B cell (primary cell): ENCODE measurements around the gene CMPK1. TPM values are rescaled to one million over a fixed set of nuclear protein-coding genes. Genes with fewer than 3 reads are reported as not detected.

Experiments used
- ATAC-seq: fragments of 200-7000 bp; cut with Tn5 transposase; one replicate; pipeline ENCODE4 v1.10.0; 2021; ENCODE audit warnings: low read depth, mild to moderate bottlenecking, moderate number of reproducible peaks, moderate library complexity
- CTCF ChIA-PET: fragments of 350-600 bp; sonication (Branson Sonifier 250); formaldehyde crosslinking; loops from one replicate; lab custom pipeline; 2021; ENCODE audit warnings: antibody characterized with exemption, inconsistent platforms; lab: Charles Lee
- POLR2A ChIA-PET: fragments of 350-600 bp; sonication (Branson Sonifier 250); formaldehyde crosslinking; loops from one replicate; lab custom pipeline; 2021; ENCODE audit warnings: antibody characterized with exemption; lab: Charles Lee
- DNase-seq: peaks from one replicate; pipeline ENCODE4 v3.0.0; 2013
- H2AFZ ChIP-seq: 2 replicates; pipeline ENCODE4 v1.6.1; 2012; ENCODE audit warnings: mild to moderate bottlenecking, low read depth, low read length; ENCODE audit not compliant: insufficient read depth, poor library complexity, severe bottlenecking
- H3K27ac ChIP-seq, 2 donors: 1 replicate in 1 of 2; 2 replicates in 1 of 2; pipeline ENCODE4 v1.5.1; 2012 to 2013; ENCODE audit warnings: low read length in 2 of 2, mild to moderate bottlenecking in 2 of 2, moderate library complexity in 1 of 2
- H3K27me3 ChIP-seq, 4 experiments: fragments of 200-600 bp in 1 of 4; sonication (generic) in 1 of 4; replicated peaks in 1 of 4; 1 replicate in 2 of 4; 2 replicates in 2 of 4; pipeline versions ENCODE4 v1.6.1 to v1.7.0; 2013 to 2016; ENCODE audit warnings: low read length in 3 of 4, mild to moderate bottlenecking in 2 of 4, mixed read lengths in 1 of 4, moderate library complexity in 1 of 4; ENCODE audit not compliant: insufficient read depth in 4 of 4, control insufficient read depth in 3 of 4; ENCODE audit errors: control extremely low read depth in 1 of 4
- H3K36me3 ChIP-seq, 2 experiments: replicated peaks in 1 of 2; 1 replicate in 1 of 2; 2 replicates in 1 of 2; pipeline versions ENCODE4 v1.6.1 to v1.7.1; 2013; ENCODE audit warnings: low read length in 1 of 2; ENCODE audit not compliant: insufficient read depth in 2 of 2, control insufficient read depth in 1 of 2; ENCODE audit errors: control extremely low read depth in 1 of 2, extremely low read depth in 1 of 2
- H3K4me1 ChIP-seq, 2 donors: fragments of 200-600 bp in 1 of 2; sonication (generic) in 1 of 2; 1 replicate in 1 of 2; 2 replicates in 1 of 2; pipeline versions ENCODE4 v1.5.1 to v1.6.1; 2013 to 2017; ENCODE audit warnings: low read length in 2 of 2; ENCODE audit not compliant: control insufficient read depth in 2 of 2, insufficient read depth in 2 of 2
- H3K4me2 ChIP-seq: replicated peaks from 2 replicates; pipeline ENCODE3; 2012; ENCODE audit warnings: mild to moderate bottlenecking, low read depth, low read length; ENCODE audit not compliant: poor library complexity, severe bottlenecking
- H3K4me3 ChIP-seq, 5 experiments: fragments of 200-600 bp in 1 of 5; sonication (generic) in 1 of 5; 1 replicate in 3 of 5; 2 replicates in 2 of 5; pipeline versions ENCODE4 v1.5.1 to v1.7.0; 2011 to 2016; ENCODE audit warnings: low read length in 4 of 5, mild to moderate bottlenecking in 4 of 5, low read depth in 2 of 5, control low read depth in 1 of 5, moderate library complexity in 1 of 5; ENCODE audit not compliant: insufficient read depth in 1 of 5; ENCODE audit errors: control extremely low read depth in 1 of 5, extremely low read depth in 1 of 5
- H3K79me2 ChIP-seq: fragments of 200-600 bp; sonication (generic); one replicate; pipeline ENCODE4 v1.6.0; 2016; ENCODE audit warnings: low read length; ENCODE audit not compliant: control insufficient read depth, insufficient read depth
- H3K9ac ChIP-seq: fragments of 200-600 bp; sonication (generic); 2 replicates; pipeline ENCODE4 v1.6.1; 2017; ENCODE audit warnings: mild to moderate bottlenecking, low read length, moderate library complexity
- H3K9me3 ChIP-seq, 3 donors: one replicate each; pipeline versions ENCODE4 v1.6.1 to v1.7.1; 2013; ENCODE audit warnings: low read length in 2 of 3; ENCODE audit not compliant: control insufficient read depth in 2 of 3, insufficient read depth in 1 of 3; ENCODE audit errors: control extremely low read depth in 1 of 3
- H4K20me1 ChIP-seq: 2 replicates; pipeline ENCODE4 v1.6.0; 2012; ENCODE audit warnings: mild to moderate bottlenecking, low read length; ENCODE audit not compliant: insufficient read depth, control insufficient read depth, poor library complexity, severe bottlenecking
- H3K27ac Mint-ChIP-seq: one replicate; pipeline ENCODE4 v1.8.0; 2021; ENCODE audit warnings: mixed read lengths
- H3K27me3 Mint-ChIP-seq: one replicate; pipeline ENCODE4 v1.8.0; 2021; ENCODE audit warnings: mixed read lengths
- H3K4me1 Mint-ChIP-seq: one replicate; pipeline ENCODE4 v1.8.0; 2021; ENCODE audit warnings: mixed read lengths
- H3K4me3 Mint-ChIP-seq: one replicate; pipeline ENCODE4 v1.8.0; 2021; ENCODE audit warnings: mixed read lengths
- H3K9me3 Mint-ChIP-seq: one replicate; pipeline ENCODE4 v1.8.0; 2022; ENCODE audit warnings: mixed read lengths; ENCODE audit not compliant: insufficient read depth
- CTCF ChIP-seq: fragments of 200-600 bp; IDR thresholded peaks from one replicate; pipeline ENCODE4 v1.8.0; 2022; ENCODE audit warnings: antibody characterized with exemption, mild to moderate bottlenecking
- EZH2 ChIP-seq: IDR thresholded peaks from 2 replicates; pipeline ENCODE4 v1.6.1; 2012; ENCODE audit warnings: borderline replicate concordance, low read depth, mild to moderate bottlenecking, moderate library complexity, low read length; ENCODE audit not compliant: insufficient read depth, poor library complexity, severe bottlenecking
- WGBS: methylation state at CpG from one replicate; pipeline ENCODE4 v1.1.5; 2013; ENCODE audit warnings: missing lambda C conversion rate; ENCODE audit not compliant: insufficient coverage; 5-methylcytosine and 5-hydroxymethylcytosine counted together
- intact Hi-C: fragments of 100-400 bp; cut with micrococcal nuclease; formaldehyde crosslinking; loops from one replicate; pipeline ENCODE4 v1.10.0; 2022
- polyA plus RNA-seq: library from polyadenylated mRNA; depleted of rRNA; stranded (reverse); fragments of >200 nt; gene quantifications from 2 replicates; pipeline ENCODE4 v1.2.3, GENCODE V29; 2012
- total RNA-seq, 2 donors: library from RNA; stranded (reverse); fragments of 120-200 nt in 1 of 2; gene quantifications; 1 replicate in 1 of 2; 2 replicates in 1 of 2; pipeline versions ENCODE4 v1.2.3 to v1.2.4, GENCODE V29; 2013 to 2022

Gene CMPK1
- total and polyA plus RNA-seq, 2 donors (not counting 1 experiment from before 2014, with no cell fraction given), result 16.8 to 97.4 TPM

DNA sequence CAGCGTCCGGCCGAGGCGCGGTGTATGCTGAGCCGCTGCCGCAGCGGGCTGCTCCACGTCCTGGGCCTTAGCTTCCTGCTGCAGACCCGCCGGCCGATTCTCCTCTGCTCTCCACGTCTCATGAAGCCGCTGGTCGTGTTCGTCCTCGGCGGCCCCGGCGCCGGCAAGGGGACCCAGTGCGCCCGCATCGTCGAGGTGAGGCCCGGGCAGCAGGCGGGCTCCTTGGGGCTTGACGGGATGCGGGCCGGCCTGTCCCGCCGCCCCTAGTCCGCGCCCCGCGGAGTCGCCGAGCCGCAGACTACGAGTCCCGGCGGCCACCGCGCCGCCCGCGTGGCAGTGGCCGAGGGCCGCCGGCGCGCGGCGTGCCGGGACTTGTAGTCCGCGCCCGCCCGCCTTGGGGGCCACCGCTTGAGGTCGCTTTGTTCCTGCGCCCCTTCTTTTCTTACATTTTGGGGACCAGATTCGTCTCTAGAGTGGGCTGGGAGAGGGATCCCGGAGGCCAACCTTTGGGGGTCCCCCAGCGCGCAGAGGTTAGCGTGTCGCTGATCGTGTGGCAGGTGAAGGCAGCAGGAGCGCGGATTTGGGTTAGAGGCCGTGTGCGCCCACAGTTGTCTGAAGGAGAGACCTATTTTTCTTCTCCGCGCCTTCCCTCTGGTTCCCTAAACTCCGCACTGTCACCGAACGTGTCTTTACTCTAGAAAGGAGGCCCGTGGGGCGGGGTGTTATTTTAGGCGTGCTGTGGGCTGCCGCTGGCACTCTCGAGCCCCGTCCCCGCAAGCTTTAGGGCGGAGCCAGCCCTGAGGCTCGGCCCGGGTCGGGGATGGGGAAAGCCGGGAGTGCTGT, 553 bp downstream of the CMPK1 start:
- Histone ChIP-seq H3K4me3 (peak overlapping the region; percentile 59 to 97 (median 80)), H4K20me1 (peaks cover 22% of the 10 kb centered on the region), H3K27me3 (no peaks in the 10 kb centered on the region), H3K9ac (peak overlapping the region; percentile 91), H2AFZ (peak overlapping the region; percentile 97), H3K4me1 (peaks cover 14 to 19% of the 10 kb centered on the region in 2 donors), H3K36me3 (no peaks in the 10 kb centered on the region), H3K9me3 (no peaks in the 10 kb centered on the region), H3K27ac (peak overlapping the region; percentile 64 to 83), H3K4me2 (peak overlapping the region; percentile 87), H3K79me2 (peaks cover 41% of the 10 kb centered on the region)
- WGBS, result under 1% methylated on average over 89 of the region's 90 CpGs
- Mint-ChIP-seq H3K4me1 (peaks cover 17% of the 10 kb centered on the region), H3K9me3 (no peaks in the 10 kb centered on the region), H3K4me3 (peak overlapping the region; percentile 97), H3K27me3 (no peaks in the 10 kb centered on the region), H3K27ac (peak overlapping the region; percentile 92)
- TF ChIP-seq EZH2 (no peak), CTCF (no peak)
- POLR2A ChIA-PET, result interaction anchor here (0.5 to 1.0 kb wide), 2 partner anchors 20 to 615 kb away, joined by 3 to 17 read pairs; partner anchors contain the start of genes EFCAB14 and STIL
- intact Hi-C loops, result loop anchor here (1.0 to 10.0 kb wide), 3 partner anchors 20 to 619 kb away; partner anchors contain the start of genes EFCAB14 and STIL
- peak; percentile 85 for ATAC-seq
- CTCF ChIA-PET, result interaction anchor here (0.7 to 3.0 kb wide), 8 partner anchors 12 to 1031 kb away, joined by 3 to 19 read pairs (median 4); partner anchors contain the start of genes FOXD2, LRRC41, STIL and UQCRH
- peak; percentile 87 for DNase-seq
